Liver (tissue), 9 donors: ENCODE measurements around the gene ACAD9. TPM values are rescaled to one million over a fixed set of nuclear protein-coding genes. Genes with fewer than 3 reads are reported as not detected.

Source experiments
- DNase-seq: peaks from one replicate; pipeline ENCODE4 v3.0.0-alpha.2; 2017; ENCODE audit warnings: low spot score
- H3K27ac ChIP-seq, 2 donors: one replicate each; pipeline ENCODE4 v1.7.0; 2013; ENCODE audit warnings: inconsistent platforms in 2 of 2, low read length in 2 of 2, control low read depth in 1 of 2, low read depth in 1 of 2, mild to moderate bottlenecking in 1 of 2
- H3K27me3 ChIP-seq, 4 donors: one replicate each; pipeline versions ENCODE4 v1.6.1 to v1.7.0; 2013; ENCODE audit warnings: low read length in 3 of 4, inconsistent platforms in 1 of 4, mild to moderate bottlenecking in 1 of 4, moderate library complexity in 1 of 4; ENCODE audit not compliant: control insufficient read depth in 4 of 4, insufficient read depth in 4 of 4
- H3K36me3 ChIP-seq, 4 donors: one replicate each; pipeline versions ENCODE4 v1.6.1 to v1.7.0; 2013; ENCODE audit warnings: low read length in 3 of 4, mild to moderate bottlenecking in 3 of 4, low read depth in 1 of 4, moderate library complexity in 1 of 4; ENCODE audit not compliant: control insufficient read depth in 4 of 4, insufficient read depth in 3 of 4
- H3K4me1 ChIP-seq, 4 donors: one replicate each; pipeline versions ENCODE4 v1.6.1 to v1.7.0; 2013; ENCODE audit warnings: low read length in 3 of 4, mild to moderate bottlenecking in 3 of 4, moderate library complexity in 1 of 4; ENCODE audit not compliant: control insufficient read depth in 4 of 4, insufficient read depth in 4 of 4
- H3K4me3 ChIP-seq, 3 donors: one replicate each; pipeline versions ENCODE4 v1.6.1 to v1.7.0; 2013; ENCODE audit warnings: low read length in 3 of 3, control low read depth in 1 of 3, low read depth in 1 of 3, mild to moderate bottlenecking in 1 of 3
- H3K9ac ChIP-seq, 2 donors: one replicate each; pipeline ENCODE4 v1.7.0; 2013; ENCODE audit warnings: low read length in 2 of 2, mild to moderate bottlenecking in 2 of 2, moderate library complexity in 2 of 2, control low read depth in 1 of 2, low read depth in 1 of 2
- H3K9me3 ChIP-seq, 4 donors: one replicate each; pipeline versions ENCODE4 v1.6.1 to v1.7.0; 2013; ENCODE audit warnings: low read length in 3 of 4; ENCODE audit not compliant: control insufficient read depth in 4 of 4
- EGR1 ChIP-seq, 2 donors: IDR thresholded peaks; 2 replicates each; pipeline ENCODE4 v1.6.1; 2016 to 2018; ENCODE audit warnings: antibody characterized with exemption in 2 of 2, low read depth in 2 of 2
- FOXA1 ChIP-seq: IDR thresholded peaks from 2 replicates; pipeline ENCODE4 v1.6.1; 2016; ENCODE audit warnings: antibody characterized with exemption
- FOXA2 ChIP-seq: IDR thresholded peaks from 2 replicates; pipeline ENCODE4 v1.6.1; 2016; ENCODE audit warnings: antibody characterized with exemption
- GABPA ChIP-seq, 2 donors: IDR thresholded peaks in 1 of 2; conservative IDR thresholded peaks in 1 of 2; 2 replicates each; pipeline ENCODE4 v1.6.1; 2016; ENCODE audit warnings: antibody characterized with exemption in 2 of 2, mild to moderate bottlenecking in 1 of 2, moderate library complexity in 1 of 2
- HNF4A ChIP-seq, 2 donors: conservative IDR thresholded peaks; 2 replicates each; pipeline ENCODE4 v1.6.1; 2016; ENCODE audit warnings: antibody characterized with exemption in 2 of 2, mild to moderate bottlenecking in 2 of 2
- HNF4G ChIP-seq: IDR thresholded peaks from 2 replicates; pipeline ENCODE4 v1.6.1; 2016; ENCODE audit warnings: antibody characterized with exemption
- JUND ChIP-seq, 2 donors: IDR thresholded peaks; 2 replicates each; pipeline ENCODE4 v1.6.1; 2016; ENCODE audit warnings: antibody characterized with exemption in 2 of 2
- NR2F2 ChIP-seq: IDR thresholded peaks from 2 replicates; pipeline ENCODE4 v1.6.1; 2016; ENCODE audit warnings: antibody characterized with exemption
- RAD21 ChIP-seq, 2 donors: IDR thresholded peaks; 2 replicates each; pipeline ENCODE4 v1.6.1; 2016; ENCODE audit warnings: antibody characterized with exemption in 2 of 2, mild to moderate bottlenecking in 2 of 2
- RXRA ChIP-seq, 2 donors: IDR thresholded peaks; 2 replicates each; pipeline ENCODE4 v1.6.1; 2017 to 2018; ENCODE audit warnings: antibody characterized with exemption in 2 of 2, mild to moderate bottlenecking in 1 of 2
- SP1 ChIP-seq: IDR thresholded peaks from 2 replicates; pipeline ENCODE4 v1.6.1; 2018; ENCODE audit warnings: antibody characterized with exemption, mild to moderate bottlenecking
- TAF1 ChIP-seq: conservative IDR thresholded peaks from 2 replicates; pipeline ENCODE4 v1.6.1; 2016; ENCODE audit warnings: antibody characterized with exemption, mild to moderate bottlenecking
- YY1 ChIP-seq: IDR thresholded peaks from 2 replicates; pipeline ENCODE4 v1.6.1; 2016; ENCODE audit warnings: antibody characterized with exemption, mild to moderate bottlenecking
- WGBS: extraction: QIAGEN DNeasy Blood & Tissue Kit; methylation state at CpG from one replicate; pipeline ENCODE4 v1.1.7; 2013; 5-methylcytosine and 5-hydroxymethylcytosine counted together
- polyA plus RNA-seq, 2 donors: library from polyadenylated mRNA; stranded (reverse) in 1 of 2; unstranded in 1 of 2; fragments of 200-250 nt in 1 of 2; fragments of >200 nt in 1 of 2; fragmentation: Nextera tagmentation in 1 of 2; extraction: Ambion mirVana in 1 of 2; gene quantifications; one replicate each; pipeline versions ENCODE4 v1.2.1 to v1.2.3, GENCODE V29; 2013 to 2015
- total RNA-seq, 2 donors: library from RNA; depleted of rRNA; stranded (reverse); fragments of >200 nt; gene quantifications; one replicate each; pipeline ENCODE4 v1.2.3, GENCODE V29; 2014
- TF ChIP-seq, protein P1 (sequence below): IDR thresholded peaks from 2 replicates; pipeline ENCODE4 v1.6.1; 2016; ENCODE audit warnings: antibody characterized with exemption
- TF ChIP-seq, protein P2 (sequence below): IDR thresholded peaks from 2 replicates; pipeline ENCODE4 v1.6.1; 2016; ENCODE audit warnings: antibody characterized with exemption
- TF ChIP-seq, protein P3 (sequence below): fragments of 150-350 bp; IDR thresholded peaks from 2 replicates; pipeline ENCODE4 v1.5.1; 2017; ENCODE audit warnings: improper control_type of control experiment, low read depth, low read length; ENCODE audit not compliant: missing input control
- TF ChIP-seq, protein P4 (sequence below): IDR thresholded peaks from 2 replicates; pipeline ENCODE4 v1.6.1; 2016; ENCODE audit warnings: antibody characterized with exemption
- TF ChIP-seq, protein P5 (sequence below): IDR thresholded peaks from 2 replicates; pipeline ENCODE4 v1.6.1; 2016; ENCODE audit warnings: antibody characterized with exemption, mild to moderate bottlenecking
- donor health status: healthy.
- donor health status: healthy.
- donor health status: healthy.
- donor health status: healthy.
- donor health status: healthy.

ACAD9 gene
- total and polyA plus RNA-seq, 4 donors, result 18.3 to 35.8 (median 27.2) TPM

DNA sequence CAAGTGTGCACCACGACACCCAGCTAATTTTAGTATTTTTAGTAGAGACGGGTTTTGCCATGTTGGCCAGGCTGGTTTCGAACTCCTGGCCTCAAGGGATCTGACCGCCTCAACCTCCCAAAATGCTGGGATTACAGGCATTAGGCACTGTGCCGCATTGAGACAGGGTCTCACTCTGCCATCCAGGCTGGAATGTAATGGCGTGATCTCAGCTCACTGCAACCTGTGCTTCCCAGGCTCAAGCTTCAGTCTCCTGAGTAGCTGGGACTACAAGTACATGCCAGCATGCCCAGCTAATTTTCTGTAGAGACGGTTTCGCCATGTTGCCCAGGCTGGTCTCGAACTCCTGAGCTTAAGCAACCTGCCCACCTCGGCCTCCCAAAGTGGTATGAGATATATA, 51.6 kb downstream of the ACAD9 start:
- Histone ChIP-seq H3K36me3 (no peaks in the 10 kb centered on the region), H3K27ac (no peak overlapping the region), H3K9me3 (no peaks in the 10 kb centered on the region), H3K4me3 (no peak overlapping the region), H3K9ac (no peak overlapping the region), H3K4me1 (no peaks in the 10 kb centered on the region), H3K27me3 (no peaks in the 10 kb centered on the region)
- TF ChIP-seq, protein P1, sequence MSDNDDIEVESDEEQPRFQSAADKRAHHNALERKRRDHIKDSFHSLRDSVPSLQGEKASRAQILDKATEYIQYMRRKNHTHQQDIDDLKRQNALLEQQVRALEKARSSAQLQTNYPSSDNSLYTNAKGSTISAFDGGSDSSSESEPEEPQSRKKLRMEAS, result no peak
- no peak for TF ChIP-seq RXRA (IDR thresholded peaks at IDR 0.05)
- TF ChIP-seq HNF4A (conservative IDR thresholded peaks at IDR 0.05), result no peak
- TF ChIP-seq, protein P2, sequence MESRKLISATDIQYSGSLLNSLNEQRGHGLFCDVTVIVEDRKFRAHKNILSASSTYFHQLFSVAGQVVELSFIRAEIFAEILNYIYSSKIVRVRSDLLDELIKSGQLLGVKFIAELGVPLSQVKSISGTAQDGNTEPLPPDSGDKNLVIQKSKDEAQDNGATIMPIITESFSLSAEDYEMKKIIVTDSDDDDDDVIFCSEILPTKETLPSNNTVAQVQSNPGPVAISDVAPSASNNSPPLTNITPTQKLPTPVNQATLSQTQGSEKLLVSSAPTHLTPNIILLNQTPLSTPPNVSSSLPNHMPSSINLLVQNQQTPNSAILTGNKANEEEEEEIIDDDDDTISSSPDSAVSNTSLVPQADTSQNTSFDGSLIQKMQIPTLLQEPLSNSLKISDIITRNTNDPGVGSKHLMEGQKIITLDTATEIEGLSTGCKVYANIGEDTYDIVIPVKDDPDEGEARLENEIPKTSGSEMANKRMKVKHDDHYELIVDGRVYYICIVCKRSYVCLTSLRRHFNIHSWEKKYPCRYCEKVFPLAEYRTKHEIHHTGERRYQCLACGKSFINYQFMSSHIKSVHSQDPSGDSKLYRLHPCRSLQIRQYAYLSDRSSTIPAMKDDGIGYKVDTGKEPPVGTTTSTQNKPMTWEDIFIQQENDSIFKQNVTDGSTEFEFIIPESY, result no peak
- TF ChIP-seq, protein P3, sequence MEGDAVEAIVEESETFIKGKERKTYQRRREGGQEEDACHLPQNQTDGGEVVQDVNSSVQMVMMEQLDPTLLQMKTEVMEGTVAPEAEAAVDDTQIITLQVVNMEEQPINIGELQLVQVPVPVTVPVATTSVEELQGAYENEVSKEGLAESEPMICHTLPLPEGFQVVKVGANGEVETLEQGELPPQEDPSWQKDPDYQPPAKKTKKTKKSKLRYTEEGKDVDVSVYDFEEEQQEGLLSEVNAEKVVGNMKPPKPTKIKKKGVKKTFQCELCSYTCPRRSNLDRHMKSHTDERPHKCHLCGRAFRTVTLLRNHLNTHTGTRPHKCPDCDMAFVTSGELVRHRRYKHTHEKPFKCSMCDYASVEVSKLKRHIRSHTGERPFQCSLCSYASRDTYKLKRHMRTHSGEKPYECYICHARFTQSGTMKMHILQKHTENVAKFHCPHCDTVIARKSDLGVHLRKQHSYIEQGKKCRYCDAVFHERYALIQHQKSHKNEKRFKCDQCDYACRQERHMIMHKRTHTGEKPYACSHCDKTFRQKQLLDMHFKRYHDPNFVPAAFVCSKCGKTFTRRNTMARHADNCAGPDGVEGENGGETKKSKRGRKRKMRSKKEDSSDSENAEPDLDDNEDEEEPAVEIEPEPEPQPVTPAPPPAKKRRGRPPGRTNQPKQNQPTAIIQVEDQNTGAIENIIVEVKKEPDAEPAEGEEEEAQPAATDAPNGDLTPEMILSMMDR, result no peak
- no peak for TF ChIP-seq NR2F2
- no peak for TF ChIP-seq SP1
- no peak for TF ChIP-seq HNF4G
- TF ChIP-seq FOXA1, result no peak
- TF ChIP-seq GABPA (IDR thresholded peaks at IDR 0.05 in 1 of 2, conservative IDR thresholded peaks at IDR 0.05 in 1 of 2), result no peak
- TF ChIP-seq, protein P4, sequence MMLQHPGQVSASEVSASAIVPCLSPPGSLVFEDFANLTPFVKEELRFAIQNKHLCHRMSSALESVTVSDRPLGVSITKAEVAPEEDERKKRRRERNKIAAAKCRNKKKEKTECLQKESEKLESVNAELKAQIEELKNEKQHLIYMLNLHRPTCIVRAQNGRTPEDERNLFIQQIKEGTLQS, result no peak
- WGBS, result 89% methylated on average over 10 of the region's 10 CpGs
- DNase-seq, result no peak

DNA sequence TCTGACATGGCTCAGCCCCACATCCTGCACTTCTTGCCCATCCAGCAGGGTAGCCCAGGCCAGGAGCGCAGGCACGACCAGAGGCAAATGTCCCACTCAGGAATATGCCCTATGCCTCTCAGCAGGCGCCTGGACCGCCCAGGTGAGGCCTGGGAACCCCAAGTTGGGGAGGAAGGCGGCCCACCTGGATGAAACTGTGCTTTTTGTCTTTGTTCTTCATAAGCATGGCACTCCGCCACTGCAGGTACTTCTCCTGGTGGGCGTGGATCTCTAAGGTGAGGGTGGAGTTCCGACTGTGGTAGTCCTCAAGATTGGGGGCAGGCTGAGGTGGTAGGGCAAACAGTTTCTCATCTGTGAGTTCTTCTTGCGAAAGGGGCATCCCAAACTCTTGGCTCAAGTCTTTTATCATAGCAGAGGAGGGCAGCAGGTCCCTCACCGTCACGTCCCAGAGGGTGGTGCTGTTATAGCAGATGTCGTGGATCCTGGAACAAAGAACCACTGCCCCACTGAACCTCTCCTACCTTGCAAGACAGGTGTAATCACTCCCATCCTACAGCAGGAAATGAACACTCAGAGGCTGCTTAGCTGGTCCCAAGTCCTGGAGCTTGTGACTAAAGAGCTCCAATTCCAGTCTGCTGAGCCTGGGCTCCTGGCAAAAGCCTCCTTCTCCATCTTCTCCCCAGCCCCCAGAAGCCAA, 53.2 kb downstream of the ACAD9 start:
- H3K27ac ChIP-seq, result no peak overlapping the region
- WGBS, result 83% methylated on average over 12 of the region's 12 CpGs
- no peak overlapping the region for H3K4me3 ChIP-seq
- no peak for DNase-seq
- no peaks in the 10 kb centered on the region for H3K36me3 ChIP-seq
- no peaks in the 10 kb centered on the region for H3K9me3 ChIP-seq
- H3K27me3 ChIP-seq, result no peaks in the 10 kb centered on the region
- H3K4me1 ChIP-seq, result no peaks in the 10 kb centered on the region
- H3K9ac ChIP-seq, result no peak overlapping the region
- TF ChIP-seq NR2F2, result no peak
- TF ChIP-seq, protein P3, result no peak
- TF ChIP-seq HNF4G, result no peak
- TF ChIP-seq JUND (IDR thresholded peaks at IDR 0.05), result no peak
- TF ChIP-seq SP1, result no peak
- TF ChIP-seq RAD21 (IDR thresholded peaks at IDR 0.05), result no peak
- no peak for TF ChIP-seq TAF1
- no peak for TF ChIP-seq RXRA (IDR thresholded peaks at IDR 0.05)
- TF ChIP-seq, protein P4, result no peak
- TF ChIP-seq, protein P2, result no peak
- no peak for TF ChIP-seq GABPA (IDR thresholded peaks at IDR 0.05 in 1 of 2, conservative IDR thresholded peaks at IDR 0.05 in 1 of 2)
- no peak for TF ChIP-seq FOXA2
- no peak for TF ChIP-seq HNF4A (conservative IDR thresholded peaks at IDR 0.05)
- TF ChIP-seq FOXA1, result no peak
- TF ChIP-seq, protein P5, sequence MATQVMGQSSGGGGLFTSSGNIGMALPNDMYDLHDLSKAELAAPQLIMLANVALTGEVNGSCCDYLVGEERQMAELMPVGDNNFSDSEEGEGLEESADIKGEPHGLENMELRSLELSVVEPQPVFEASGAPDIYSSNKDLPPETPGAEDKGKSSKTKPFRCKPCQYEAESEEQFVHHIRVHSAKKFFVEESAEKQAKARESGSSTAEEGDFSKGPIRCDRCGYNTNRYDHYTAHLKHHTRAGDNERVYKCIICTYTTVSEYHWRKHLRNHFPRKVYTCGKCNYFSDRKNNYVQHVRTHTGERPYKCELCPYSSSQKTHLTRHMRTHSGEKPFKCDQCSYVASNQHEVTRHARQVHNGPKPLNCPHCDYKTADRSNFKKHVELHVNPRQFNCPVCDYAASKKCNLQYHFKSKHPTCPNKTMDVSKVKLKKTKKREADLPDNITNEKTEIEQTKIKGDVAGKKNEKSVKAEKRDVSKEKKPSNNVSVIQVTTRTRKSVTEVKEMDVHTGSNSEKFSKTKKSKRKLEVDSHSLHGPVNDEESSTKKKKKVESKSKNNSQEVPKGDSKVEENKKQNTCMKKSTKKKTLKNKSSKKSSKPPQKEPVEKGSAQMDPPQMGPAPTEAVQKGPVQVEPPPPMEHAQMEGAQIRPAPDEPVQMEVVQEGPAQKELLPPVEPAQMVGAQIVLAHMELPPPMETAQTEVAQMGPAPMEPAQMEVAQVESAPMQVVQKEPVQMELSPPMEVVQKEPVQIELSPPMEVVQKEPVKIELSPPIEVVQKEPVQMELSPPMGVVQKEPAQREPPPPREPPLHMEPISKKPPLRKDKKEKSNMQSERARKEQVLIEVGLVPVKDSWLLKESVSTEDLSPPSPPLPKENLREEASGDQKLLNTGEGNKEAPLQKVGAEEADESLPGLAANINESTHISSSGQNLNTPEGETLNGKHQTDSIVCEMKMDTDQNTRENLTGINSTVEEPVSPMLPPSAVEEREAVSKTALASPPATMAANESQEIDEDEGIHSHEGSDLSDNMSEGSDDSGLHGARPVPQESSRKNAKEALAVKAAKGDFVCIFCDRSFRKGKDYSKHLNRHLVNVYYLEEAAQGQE, result no peak
- TF ChIP-seq YY1, result no peak
- no peak for TF ChIP-seq EGR1 (IDR thresholded peaks at IDR 0.05; ENCODE audit: low read depth in 2 of 2)
